Loucy (cell line): ENCODE measurements around the gene THYN1.
A peak's percentile ranks its signal among the peaks of the same experiment; 100 is the strongest.

Experiments
- H2AFZ ChIP-seq: fragments of 200-600 bp; sonication (generic); 2 replicates; pipeline ENCODE4 v1.6.0; 2016; ENCODE audit warnings: antibody characterized with exemption, mild to moderate bottlenecking, low read length, moderate library complexity
- H3F3A ChIP-seq: fragments of 200-600 bp; 2 replicates; pipeline ENCODE4 v1.6.0; 2016; ENCODE audit warnings: antibody characterized with exemption, low read depth, mild to moderate bottlenecking
- H3K27me3 ChIP-seq: fragments of 200-600 bp; sonication (generic); 2 replicates; pipeline ENCODE4 v1.6.1; 2014; ENCODE audit warnings: low read length, mild to moderate bottlenecking; ENCODE audit not compliant: insufficient read depth, poor library complexity, severe bottlenecking
- H3K36me3 ChIP-seq: fragments of 200-600 bp; sonication (generic); 2 replicates; pipeline ENCODE4 v1.6.1; 2016; ENCODE audit warnings: low read length; ENCODE audit not compliant: insufficient read depth
- H3K4me1 ChIP-seq: fragments of 200-600 bp; sonication (generic); 2 replicates; pipeline ENCODE4 v1.5.1; 2014; ENCODE audit warnings: low read length, mild to moderate bottlenecking; ENCODE audit not compliant: insufficient read depth, poor library complexity, severe bottlenecking
- H3K4me2 ChIP-seq: fragments of 200-600 bp; sonication (generic); 2 replicates; pipeline ENCODE4 v1.6.0; 2014; ENCODE audit warnings: antibody characterized with exemption, low read length, low read depth, mild to moderate bottlenecking; ENCODE audit not compliant: poor library complexity, severe bottlenecking
- H3K4me3 ChIP-seq: fragments of 200-600 bp; sonication (generic); 2 replicates; pipeline ENCODE4 v1.5.1; 2014; ENCODE audit warnings: low read length, mild to moderate bottlenecking, mixed read lengths; ENCODE audit not compliant: poor library complexity, severe bottlenecking
- H3K79me2 ChIP-seq: fragments of 200-600 bp; sonication (generic); 2 replicates; pipeline ENCODE4 v1.6.1; 2014; ENCODE audit warnings: low read length; ENCODE audit not compliant: insufficient read depth
- H3K9ac ChIP-seq: fragments of 200-600 bp; sonication (generic); 2 replicates; pipeline ENCODE4 v1.6.0; 2014; ENCODE audit warnings: mild to moderate bottlenecking, low read depth, low read length, moderate library complexity; ENCODE audit not compliant: poor library complexity, severe bottlenecking
- H3K9me2 ChIP-seq: fragments of 200-600 bp; sonication (generic); replicated peaks from 2 replicates; pipeline ENCODE4 v1.6.1; 2016; ENCODE audit warnings: low read depth, low read length, mixed read lengths
- H3K9me3 ChIP-seq: fragments of 200-600 bp; sonication (generic); 2 replicates; pipeline ENCODE4 v1.6.1; 2014; ENCODE audit warnings: mild to moderate bottlenecking, antibody characterized with exemption, low read length, low read depth; ENCODE audit not compliant: insufficient read depth
- H4K20me1 ChIP-seq: fragments of 200-600 bp; sonication (generic); 2 replicates; pipeline ENCODE4 v1.6.0; 2014; ENCODE audit warnings: antibody characterized with exemption, low read length, mild to moderate bottlenecking; ENCODE audit not compliant: insufficient read depth, poor library complexity, severe bottlenecking
- EZH2phosphoT487 ChIP-seq: fragments of 200-600 bp; IDR thresholded peaks from 2 replicates; pipeline ENCODE4 v1.6.1; 2018; ENCODE audit warnings: antibody characterized with exemption, mild to moderate bottlenecking, moderate library complexity, borderline replicate concordance
- TF ChIP-seq, protein P1 (sequence below): fragments of 200-600 bp; sonication (generic); conservative IDR thresholded peaks from 2 replicates; pipeline ENCODE4 v1.5.1; 2014; ENCODE audit warnings: mild to moderate bottlenecking, antibody characterized with exemption, low read length

Gene THYN1

DNA sequence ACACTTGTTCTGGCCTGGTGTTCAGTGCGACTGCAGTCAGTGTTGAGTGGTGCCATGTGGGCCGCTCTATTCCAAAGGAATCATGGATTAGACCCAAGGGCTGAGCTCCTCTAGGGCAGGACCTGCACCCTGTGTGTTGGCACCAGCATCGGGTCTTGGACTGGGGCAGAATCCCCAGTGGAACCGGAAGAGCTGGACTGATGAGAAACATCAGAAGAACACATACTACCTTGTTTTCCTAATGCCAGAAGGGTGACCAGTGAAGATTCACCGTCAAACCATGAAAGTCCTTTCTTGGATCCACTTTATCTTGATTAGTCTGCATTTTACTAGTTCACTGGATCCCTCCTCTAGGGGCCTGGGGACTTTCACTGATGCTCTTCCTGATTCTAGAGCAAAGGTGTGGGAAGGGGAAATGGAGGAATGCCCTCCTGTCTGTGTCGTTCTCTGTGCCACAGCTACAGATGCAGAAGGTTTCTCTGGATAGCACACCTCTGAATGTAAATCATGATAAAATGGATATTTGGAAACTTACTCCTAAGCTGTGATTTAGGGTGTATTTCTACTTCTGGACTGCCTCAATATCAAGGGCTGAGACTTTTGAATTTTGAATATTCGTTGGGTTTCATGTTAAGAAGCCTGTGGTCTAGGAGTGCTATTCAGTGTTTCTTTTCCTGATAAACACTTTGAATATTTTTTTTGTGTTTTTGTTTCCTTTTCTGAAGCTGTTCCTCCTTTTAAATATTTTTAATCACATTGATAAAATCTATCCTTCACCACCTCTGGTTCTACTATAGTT lies 12.0 kb upstream of the THYN1 start:
- Histone ChIP-seq H3K36me3 (peaks cover 3% of the 10 kb centered on the region; the same call in 1 of the 2 replicates), H3K79me2 (0 out of 2 replicates have a peak, but pooled peaks cover 6% of the 10 kb centered on the region)
- TF ChIP-seq, protein P1, sequence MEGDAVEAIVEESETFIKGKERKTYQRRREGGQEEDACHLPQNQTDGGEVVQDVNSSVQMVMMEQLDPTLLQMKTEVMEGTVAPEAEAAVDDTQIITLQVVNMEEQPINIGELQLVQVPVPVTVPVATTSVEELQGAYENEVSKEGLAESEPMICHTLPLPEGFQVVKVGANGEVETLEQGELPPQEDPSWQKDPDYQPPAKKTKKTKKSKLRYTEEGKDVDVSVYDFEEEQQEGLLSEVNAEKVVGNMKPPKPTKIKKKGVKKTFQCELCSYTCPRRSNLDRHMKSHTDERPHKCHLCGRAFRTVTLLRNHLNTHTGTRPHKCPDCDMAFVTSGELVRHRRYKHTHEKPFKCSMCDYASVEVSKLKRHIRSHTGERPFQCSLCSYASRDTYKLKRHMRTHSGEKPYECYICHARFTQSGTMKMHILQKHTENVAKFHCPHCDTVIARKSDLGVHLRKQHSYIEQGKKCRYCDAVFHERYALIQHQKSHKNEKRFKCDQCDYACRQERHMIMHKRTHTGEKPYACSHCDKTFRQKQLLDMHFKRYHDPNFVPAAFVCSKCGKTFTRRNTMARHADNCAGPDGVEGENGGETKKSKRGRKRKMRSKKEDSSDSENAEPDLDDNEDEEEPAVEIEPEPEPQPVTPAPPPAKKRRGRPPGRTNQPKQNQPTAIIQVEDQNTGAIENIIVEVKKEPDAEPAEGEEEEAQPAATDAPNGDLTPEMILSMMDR: no peak
- TF ChIP-seq EZH2phosphoT487: no peak

DNA sequence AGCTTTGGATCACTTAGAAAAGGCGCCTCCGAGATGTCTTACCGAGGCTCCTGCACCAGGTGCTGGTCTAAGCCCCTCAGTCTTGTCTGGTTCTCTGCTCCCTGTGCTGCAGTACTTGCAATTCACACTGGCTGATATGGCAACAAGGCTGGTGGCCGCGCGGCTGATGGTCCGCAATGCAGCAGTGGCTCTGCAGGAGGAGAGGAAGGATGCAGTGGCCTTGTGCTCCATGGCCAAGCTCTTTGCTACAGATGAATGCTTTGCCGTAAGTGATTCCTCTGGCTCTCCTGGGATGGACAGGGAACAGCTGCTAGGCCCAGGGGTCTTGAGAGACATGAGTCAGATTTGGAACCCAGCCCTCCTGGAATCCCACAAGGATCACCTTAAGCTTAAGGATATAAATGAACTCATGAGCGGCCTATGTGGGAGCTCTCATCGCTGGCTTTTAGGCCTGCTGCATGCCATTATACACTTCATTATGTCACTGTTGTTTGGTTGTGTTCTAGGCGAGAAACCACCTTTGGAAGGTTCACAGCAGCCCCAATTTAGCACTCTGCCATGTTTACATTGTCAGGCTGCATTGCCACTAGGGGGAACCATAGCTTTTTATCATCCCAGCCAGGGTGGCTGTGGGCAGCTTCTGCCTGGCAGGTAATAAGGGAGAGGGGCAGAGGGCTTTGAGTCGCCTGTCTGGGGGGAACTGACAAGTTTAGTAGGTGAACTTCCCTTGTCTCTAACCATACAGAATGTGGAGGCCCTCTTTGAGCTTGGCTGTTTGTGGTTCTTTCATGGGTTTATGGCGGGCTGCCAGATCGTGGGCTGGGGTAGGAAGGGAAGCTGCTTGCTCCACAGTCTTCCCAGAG lies 8.7 kb upstream of the THYN1 start:
- no peaks in the 10 kb centered on the region for H3F3A ChIP-seq
- H3K9me3 ChIP-seq: no peaks in the 10 kb centered on the region
- TF ChIP-seq EZH2phosphoT487: no peak
- TF ChIP-seq, protein P1: peak; percentile 80
- peak overlapping the region; percentile 10 for H3K4me3 ChIP-seq
- H3K9me2 ChIP-seq: no peaks in the 10 kb centered on the region
- H3K4me1 ChIP-seq: peaks cover 68% of the 10 kb centered on the region
- no peaks in the 10 kb centered on the region; the same call in 1 of the 2 replicates for H3K79me2 ChIP-seq
- peak overlapping the region; percentile 55 for H3K9ac ChIP-seq
- no peaks in the 10 kb centered on the region for H3K27me3 ChIP-seq
- H3K4me2 ChIP-seq: peak overlapping the region; percentile 73
- H2AFZ ChIP-seq: no peak overlapping the region
- H3K36me3 ChIP-seq: peaks cover 9% of the 10 kb centered on the region; the same call in 1 of the 2 replicates
- no peaks in the 10 kb centered on the region for H4K20me1 ChIP-seq

More for the DNA sequence above, 12.0 kb upstream of the THYN1 start:
- Histone ChIP-seq H3K4me2 (no peak overlapping the region), H3K4me3 (no peak overlapping the region), H3K27me3 (no peaks in the 10 kb centered on the region), H3F3A (no peaks in the 10 kb centered on the region), H3K9me3 (no peaks in the 10 kb centered on the region), H3K4me1 (peaks cover 79% of the 10 kb centered on the region), H3K9me2 (no peaks in the 10 kb centered on the region), H4K20me1 (no peaks in the 10 kb centered on the region), H2AFZ (no peak overlapping the region), H3K9ac (peak overlapping the region; percentile 25)

DNA sequence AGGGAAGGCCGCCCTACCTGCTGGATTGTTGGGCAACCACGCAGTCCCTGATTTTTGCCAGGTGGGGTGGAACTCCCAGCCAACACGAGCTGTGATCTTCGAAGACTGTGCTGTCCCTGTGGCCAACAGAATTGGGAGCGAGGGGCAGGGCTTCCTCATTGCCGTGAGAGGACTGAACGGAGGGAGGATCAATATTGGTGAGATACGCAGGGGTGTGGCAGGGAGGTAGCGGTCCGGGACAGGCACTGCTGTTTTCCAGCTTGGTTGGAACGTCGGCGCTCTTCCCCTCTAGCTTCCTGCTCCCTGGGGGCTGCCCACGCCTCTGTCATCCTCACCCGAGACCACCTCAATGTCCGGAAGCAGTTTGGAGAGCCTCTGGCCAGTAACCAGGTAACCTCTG lies 7.8 kb upstream of the THYN1 start:
- H3K4me2 ChIP-seq: peak overlapping the region; percentile 73

More for the DNA sequence above, 7.8 kb upstream of the THYN1 start:
- Histone ChIP-seq H3K27me3 (no peaks in the 10 kb centered on the region), H3K4me1 (peaks cover 59% of the 10 kb centered on the region), H3K9ac (peak overlapping the region; percentile 55), H3K9me3 (no peaks in the 10 kb centered on the region), H3F3A (no peaks in the 10 kb centered on the region), H3K4me3 (peak overlapping the region; percentile 50), H4K20me1 (no peaks in the 10 kb centered on the region), H2AFZ (no peak overlapping the region), H3K79me2 (no peaks in the 10 kb centered on the region; the same call in 1 of the 2 replicates), H3K9me2 (no peaks in the 10 kb centered on the region), H3K36me3 (peaks cover 9% of the 10 kb centered on the region; the same call in 1 of the 2 replicates)
- TF ChIP-seq, protein P1: no peak
- TF ChIP-seq EZH2phosphoT487: no peak
